ENCODE measurements around the gene APOA5.
"Not testable (repeated sequence)": the region's sequence is repeated elsewhere in the genome, so short reads cannot be mapped to it uniquely, and the experiment has no call there.

Gene APOA5

GRCh38 chr11:116771935-116772334 is 19.7 kb downstream of the APOA5 start:
- no peak for DNase-seq

- no peak for DNase-seq
Observed at GRCh38 chr11:116762132-116762531, 29.5 kb downstream of the APOA5 start.

GRCh38 chr11:116756044-116756443 is 35.6 kb downstream of the APOA5 start:
- DNase-seq = not testable (repeated sequence)

GRCh38 chr11:116750070-116750718 is 41.5 kb downstream of the APOA5 start:
- DNase-seq = no peak

GRCh38 chr11:116742104-116742503 is 49.6 kb downstream of the APOA5 start:
- DNase-seq = no peak

- no peak for DNase-seq
Observed at GRCh38 chr11:116740741-116741140, 50.9 kb downstream of the APOA5 start.

Measured in hematopoietic multipotent progenitor cell treated with erythropoietin and hydrocortisone succinate and interleukin-3 and kit ligand, for 6 days (in vitro differentiated cells).